ENCODE data around the gene MGLL. TPM values are rescaled to one million over a fixed set of nuclear protein-coding genes. Genes with fewer than 3 reads are reported as not detected.

MGLL gene
- total RNA-seq, 1 experiment from 2014 or later, result 12.6 TPM

DNA sequence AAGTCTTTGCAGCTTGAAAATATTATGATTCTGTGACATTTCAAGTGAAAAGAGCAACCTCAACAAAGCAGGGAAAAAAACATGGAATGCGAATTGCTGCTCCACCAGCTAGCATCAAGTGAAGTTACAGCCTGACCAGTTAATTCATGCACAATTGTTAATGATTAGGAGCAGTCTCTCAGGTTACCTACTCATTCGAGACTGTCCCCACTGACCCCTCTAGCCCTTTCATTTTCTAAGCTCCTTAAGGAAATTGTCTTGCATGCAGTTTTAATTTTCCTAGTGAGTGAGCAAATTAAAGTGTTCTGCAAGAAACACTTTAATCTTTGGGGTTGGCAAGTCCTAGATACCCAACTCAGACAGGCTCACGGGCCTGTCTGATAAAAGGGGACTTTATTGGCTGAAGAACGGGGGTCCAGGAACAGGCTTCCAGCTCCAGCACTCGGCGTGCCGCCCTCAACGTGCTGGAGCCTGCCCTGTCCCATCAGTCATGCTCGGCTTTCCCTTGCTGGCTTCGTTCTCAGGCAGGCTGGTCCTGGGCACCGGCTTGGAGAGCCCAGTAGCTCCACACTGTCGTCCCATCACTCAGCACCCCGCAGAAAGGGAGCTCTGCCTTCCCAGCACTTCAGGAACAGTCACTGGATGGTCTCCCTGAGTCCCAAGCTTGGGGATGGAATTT, 175.0 kb downstream of the MGLL start:
- H3K27ac Mint-ChIP-seq (ENCODE audit: low read depth, unreplicated experiment), result no peak overlapping the region
- H3K4me3 Mint-ChIP-seq (ENCODE audit: unreplicated experiment), result no peak overlapping the region
- no TSS peak for BruUV-seq (replicated peaks)
- no peak for DNase-seq (ENCODE audit: unreplicated experiment)
- H3K9me3 Mint-ChIP-seq (ENCODE audit: unreplicated experiment), result no peaks in the 10 kb centered on the region
- ChIA-PET CTCF (interaction anchor here (0.5 to 1.7 kb wide), 12 partner anchors 9 to 463 kb away, joined by 3 to 8 read pairs (median 4); no protein-coding TSS in a partner anchor), POLR2A (no interaction called here)
- intact Hi-C loops (cut with micrococcal nuclease), result no loop called here
- TF ChIP-seq, protein P1, sequence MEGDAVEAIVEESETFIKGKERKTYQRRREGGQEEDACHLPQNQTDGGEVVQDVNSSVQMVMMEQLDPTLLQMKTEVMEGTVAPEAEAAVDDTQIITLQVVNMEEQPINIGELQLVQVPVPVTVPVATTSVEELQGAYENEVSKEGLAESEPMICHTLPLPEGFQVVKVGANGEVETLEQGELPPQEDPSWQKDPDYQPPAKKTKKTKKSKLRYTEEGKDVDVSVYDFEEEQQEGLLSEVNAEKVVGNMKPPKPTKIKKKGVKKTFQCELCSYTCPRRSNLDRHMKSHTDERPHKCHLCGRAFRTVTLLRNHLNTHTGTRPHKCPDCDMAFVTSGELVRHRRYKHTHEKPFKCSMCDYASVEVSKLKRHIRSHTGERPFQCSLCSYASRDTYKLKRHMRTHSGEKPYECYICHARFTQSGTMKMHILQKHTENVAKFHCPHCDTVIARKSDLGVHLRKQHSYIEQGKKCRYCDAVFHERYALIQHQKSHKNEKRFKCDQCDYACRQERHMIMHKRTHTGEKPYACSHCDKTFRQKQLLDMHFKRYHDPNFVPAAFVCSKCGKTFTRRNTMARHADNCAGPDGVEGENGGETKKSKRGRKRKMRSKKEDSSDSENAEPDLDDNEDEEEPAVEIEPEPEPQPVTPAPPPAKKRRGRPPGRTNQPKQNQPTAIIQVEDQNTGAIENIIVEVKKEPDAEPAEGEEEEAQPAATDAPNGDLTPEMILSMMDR (IDR thresholded peaks at IDR 0.05; ENCODE audit: unreplicated experiment), result no peak
- no peaks in the 10 kb centered on the region for H3K27me3 Mint-ChIP-seq (ENCODE audit: insufficient read depth, unreplicated experiment)
- H3K36me3 Mint-ChIP-seq (ENCODE audit: insufficient read depth, unreplicated experiment), result no peaks in the 10 kb centered on the region
- no peaks in the 10 kb centered on the region for H3K4me1 Mint-ChIP-seq (ENCODE audit: insufficient read depth, unreplicated experiment)

DNA sequence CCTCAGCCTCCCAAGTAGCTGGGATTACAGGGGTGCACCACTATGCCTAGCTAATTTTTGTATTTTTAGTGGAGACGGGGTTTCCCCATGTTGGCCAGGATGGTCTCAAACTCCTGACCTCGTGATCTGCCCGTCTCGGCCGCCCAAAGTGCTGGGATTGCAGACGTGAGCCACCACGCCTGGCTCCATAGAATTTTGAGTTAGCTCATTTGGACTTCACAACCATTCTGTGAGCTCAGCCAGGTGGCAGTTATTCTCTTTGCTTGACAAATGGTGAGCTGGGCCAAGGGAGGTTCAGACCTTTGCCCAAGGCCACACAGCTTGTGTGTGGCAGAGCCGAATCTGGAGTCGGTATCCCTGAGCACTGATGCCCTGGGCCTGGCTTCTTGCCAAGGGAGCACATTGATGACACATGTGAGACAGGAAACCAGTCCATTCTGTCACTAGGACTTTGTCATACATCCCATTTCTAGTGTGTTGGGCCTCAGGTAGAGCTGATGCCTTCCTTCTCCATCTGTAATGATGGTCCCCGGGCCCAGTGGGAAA, 175.7 kb downstream of the MGLL start:
- no peaks in the 10 kb centered on the region for H3K4me1 Mint-ChIP-seq (ENCODE audit: insufficient read depth, unreplicated experiment)
- DNase-seq (ENCODE audit: unreplicated experiment), result no peak
- intact Hi-C loops (cut with micrococcal nuclease), result no loop called here
- H3K9me3 Mint-ChIP-seq (ENCODE audit: unreplicated experiment), result no peaks in the 10 kb centered on the region
- no peak overlapping the region for H3K4me3 Mint-ChIP-seq (ENCODE audit: unreplicated experiment)
- POLR2A ChIA-PET, result no interaction called here
- H3K27ac Mint-ChIP-seq (ENCODE audit: low read depth, unreplicated experiment), result no peak overlapping the region
- peaks cover 7% of the 10 kb centered on the region for H3K36me3 Mint-ChIP-seq (ENCODE audit: insufficient read depth, unreplicated experiment)
- TF ChIP-seq, protein P1 (IDR thresholded peaks at IDR 0.05; ENCODE audit: unreplicated experiment), result no peak
- BruUV-seq (replicated peaks), result no TSS peak
- no peaks in the 10 kb centered on the region for H3K27me3 Mint-ChIP-seq (ENCODE audit: insufficient read depth, unreplicated experiment)
- CTCF ChIA-PET, result interaction anchor here (0.6 to 1.2 kb wide), 4 partner anchors 49 to 463 kb away, joined by 3 to 5 read pairs (median 4); no protein-coding TSS in a partner anchor

DNA sequence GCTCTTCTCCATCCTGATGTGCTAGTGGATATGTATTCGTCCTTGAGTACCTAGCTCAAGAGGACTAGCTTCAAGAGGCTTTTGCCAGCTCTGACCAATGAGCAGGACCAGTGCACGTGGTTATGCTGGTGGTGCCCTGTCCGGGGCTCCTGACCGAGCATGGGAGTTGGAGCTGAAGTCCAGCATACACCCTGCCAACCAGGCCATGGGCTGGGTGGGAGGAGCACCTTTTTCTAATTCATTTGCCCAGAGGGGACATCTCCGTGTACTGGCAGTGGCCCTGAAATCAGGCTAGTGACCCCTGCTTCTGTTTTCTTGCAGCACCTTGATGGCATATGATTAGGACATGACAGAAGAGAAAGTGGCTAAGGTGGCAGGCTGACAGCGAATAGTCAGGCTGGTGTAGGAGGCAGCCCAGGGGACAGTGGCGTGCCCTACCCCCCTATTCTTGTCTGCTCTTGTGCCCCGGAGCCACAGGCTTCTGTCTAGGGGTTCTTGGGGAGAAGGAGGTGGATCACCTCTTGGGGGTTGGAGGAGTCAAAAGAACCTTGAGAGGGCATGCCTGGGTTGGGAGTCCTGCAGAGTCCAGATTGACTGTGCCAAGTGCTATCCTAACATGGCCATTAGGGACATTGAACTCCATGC, 176.8 kb downstream of the MGLL start:
- Mint-ChIP-seq H3K4me1 (ENCODE audit: insufficient read depth, unreplicated experiment) (no peaks in the 10 kb centered on the region), H3K4me3 (ENCODE audit: unreplicated experiment) (no peak overlapping the region), H3K27me3 (ENCODE audit: insufficient read depth, unreplicated experiment) (no peaks in the 10 kb centered on the region), H3K36me3 (ENCODE audit: insufficient read depth, unreplicated experiment) (peaks cover 7% of the 10 kb centered on the region), H3K9me3 (ENCODE audit: unreplicated experiment) (no peaks in the 10 kb centered on the region), H3K27ac (ENCODE audit: low read depth, unreplicated experiment) (no peak overlapping the region)
- BruUV-seq (replicated peaks), result no TSS peak
- DNase-seq (ENCODE audit: unreplicated experiment), result no peak
- intact Hi-C loops (cut with micrococcal nuclease), result no loop called here
- CTCF ChIA-PET, result interaction anchor here (0.6 to 1.1 kb wide), 5 partner anchors 12 to 963 kb away, joined by 3 to 6 read pairs (median 3); no protein-coding TSS in a partner anchor
- POLR2A ChIA-PET, result interaction anchor here (1.5 kb wide), 1 partner anchor 27 kb away, joined by 3 read pairs; the partner anchor contains the start of gene ABTB1
- TF ChIP-seq, protein P1 (IDR thresholded peaks at IDR 0.05; ENCODE audit: unreplicated experiment), result no peak

All from MCF 10A (cell line).